H1 (cell line): ENCODE data around the gene EYA2. TPM values are rescaled to one million over a fixed set of nuclear protein-coding genes. Genes with fewer than 3 reads are reported as not detected.

ENCODE experiments used
- CTCF ChIA-PET: fragments of 300-600 bp; sonication (Branson Sonifier 250); formaldehyde crosslinking; loops from one replicate; lab custom pipeline; 2021; ENCODE audit not compliant: partially characterized antibody; lab: Charles Lee
- POLR2A ChIA-PET: fragments of 300-600 bp; sonication (Branson Sonifier 250); formaldehyde crosslinking; loops from one replicate; lab custom pipeline; 2021; ENCODE audit warnings: inconsistent platforms; ENCODE audit not compliant: partially characterized antibody; lab: Charles Lee
- DNase-seq, 2 experiments: peaks; one replicate each; pipeline versions ENCODE4 v3.0.0 to v3.0.0-alpha.2; 2010 to 2022; ENCODE audit warnings: low spot score in 2 of 2, low read depth in 1 of 2, mixed read lengths in 1 of 2
- FAIRE-seq: peaks from 2 replicates; lab custom pipeline; 2011; peaks lifted over from hg19 to GRCh38; lab: Jason Lieb, UNC
- H2AFZ ChIP-seq: 2 replicates; pipeline ENCODE4 v1.8.1; 2012; ENCODE audit warnings: low read length, inconsistent platforms
- H2AK5ac ChIP-seq: 2 replicates; pipeline ENCODE4 v1.6.1; 2013; ENCODE audit warnings: low read depth, low read length
- H2BK120ac ChIP-seq: replicated peaks from 2 replicates; pipeline ENCODE3; 2013; ENCODE audit warnings: low read depth, low read length, inconsistent platforms
- H2BK12ac ChIP-seq: 2 replicates; pipeline ENCODE4 v1.6.1; 2013; ENCODE audit warnings: low read depth, low read length
- H2BK15ac ChIP-seq: 2 replicates; pipeline ENCODE4 v1.6.1; 2013; ENCODE audit warnings: low read length
- H2BK20ac ChIP-seq: 2 replicates; pipeline ENCODE4 v1.6.1; 2013; ENCODE audit warnings: low read length
- H2BK5ac ChIP-seq: 2 replicates; pipeline ENCODE4 v1.6.1; 2013; ENCODE audit warnings: low read depth, low read length
- H3K14ac ChIP-seq: 2 replicates; pipeline ENCODE4 v1.6.1; 2013; ENCODE audit warnings: inconsistent platforms; ENCODE audit not compliant: insufficient read length
- H3K18ac ChIP-seq: 2 replicates; pipeline ENCODE4 v1.6.1; 2013; ENCODE audit warnings: low read length; ENCODE audit errors: extremely low read depth
- H3K23ac ChIP-seq: 2 replicates; pipeline ENCODE4 v1.6.1; 2013; ENCODE audit warnings: inconsistent platforms; ENCODE audit not compliant: insufficient read length
- H3K23me2 ChIP-seq: 2 replicates; pipeline ENCODE4 v1.6.1; 2013; ENCODE audit warnings: low read depth, low read length
- H3K27ac ChIP-seq: 2 replicates; pipeline ENCODE4 v1.6.1; 2011; ENCODE audit warnings: low read depth, low read length, inconsistent platforms
- H3K27me3 ChIP-seq, 4 experiments: replicated peaks in 1 of 4; 1 replicate in 1 of 4; 2 replicates in 3 of 4; pipeline versions ENCODE4 v1.6.1 to v1.8.1; 2011 to 2013; ENCODE audit warnings: low read length in 3 of 4, mild to moderate bottlenecking in 3 of 4, inconsistent platforms in 2 of 4, mixed read lengths in 2 of 4, moderate library complexity in 1 of 4; ENCODE audit not compliant: control insufficient read depth in 3 of 4, insufficient read depth in 3 of 4; ENCODE audit errors: extremely low read depth in 1 of 4
- H3K36me3 ChIP-seq, 4 experiments: 2 replicates each; pipeline versions ENCODE4 v1.6.1 to v1.8.1; 2011 to 2013; ENCODE audit warnings: mild to moderate bottlenecking in 4 of 4, low read length in 3 of 4, moderate library complexity in 2 of 4, control low read depth in 1 of 4, inconsistent platforms in 1 of 4; ENCODE audit not compliant: insufficient read depth in 4 of 4, control insufficient read depth in 2 of 4
- H3K4ac ChIP-seq: replicated peaks from 2 replicates; pipeline ENCODE3; 2013; ENCODE audit warnings: low read length, low read depth, mixed read lengths, inconsistent platforms; ENCODE audit not compliant: insufficient read length
- H3K4me1 ChIP-seq, 4 experiments: replicated peaks in 1 of 4; 1 replicate in 1 of 4; 2 replicates in 3 of 4; pipeline versions ENCODE4 v1.6.1 to v1.8.1; 2011 to 2013; ENCODE audit warnings: low read length in 3 of 4, inconsistent platforms in 2 of 4, mixed read lengths in 1 of 4; ENCODE audit not compliant: insufficient read depth in 4 of 4, control insufficient read depth in 3 of 4
- H3K4me2 ChIP-seq, 2 experiments: 2 replicates each; pipeline versions ENCODE4 v1.6.1 to v1.8.1; 2011 to 2013; ENCODE audit warnings: low read depth in 2 of 2, low read length in 2 of 2, control low read depth in 1 of 2, inconsistent platforms in 1 of 2, mild to moderate bottlenecking in 1 of 2; ENCODE audit not compliant: insufficient read depth in 1 of 2
- H3K4me3 ChIP-seq, 4 experiments: fragments of 200-600, 300-600 bp in 1 of 4; sonication (generic), shearing (Covaris generic), sonication (Bioruptor Twin) in 1 of 4; 2 replicates each; pipeline versions ENCODE4 v1.5.1 to v1.8.1; 2011 to 2016; ENCODE audit warnings: low read length in 4 of 4, low read depth in 3 of 4, control low read depth in 2 of 4, inconsistent platforms in 2 of 4, mild to moderate bottlenecking in 2 of 4, mixed read lengths in 1 of 4, moderate library complexity in 1 of 4; ENCODE audit not compliant: insufficient read depth in 2 of 4; ENCODE audit errors: extremely low read depth in 1 of 4
- H3K56ac ChIP-seq: replicated peaks from 2 replicates; pipeline ENCODE3; 2013; ENCODE audit warnings: low read depth, mild to moderate bottlenecking, mixed read lengths, low read length, inconsistent platforms; ENCODE audit not compliant: insufficient read length
- H3K79me1 ChIP-seq: 2 replicates; pipeline ENCODE4 v1.6.1; 2013; ENCODE audit warnings: low read depth, low read length, control low read depth
- H3K79me2 ChIP-seq, 2 experiments: 2 replicates each; pipeline versions ENCODE4 v1.6.1 to v1.8.1; 2012 to 2013; ENCODE audit warnings: low read length in 2 of 2, mild to moderate bottlenecking in 2 of 2, inconsistent platforms in 1 of 2; ENCODE audit not compliant: insufficient read depth in 2 of 2, control insufficient read depth in 1 of 2
- H3K9ac ChIP-seq, 4 experiments: replicated peaks in 1 of 4; 1 replicate in 1 of 4; 2 replicates in 3 of 4; pipeline versions ENCODE4 v1.6.1 to v1.8.1; 2011 to 2013; ENCODE audit warnings: low read depth in 3 of 4, low read length in 3 of 4, control low read depth in 2 of 4, mild to moderate bottlenecking in 2 of 4, moderate library complexity in 2 of 4, inconsistent platforms in 1 of 4; ENCODE audit errors: extremely low read depth in 1 of 4
- H3K9me3 ChIP-seq, 2 experiments: 2 replicates each; pipeline versions ENCODE4 v1.6.1 to v1.8.1; 2012 to 2013; ENCODE audit warnings: mild to moderate bottlenecking in 2 of 2, moderate library complexity in 2 of 2, control low read depth in 1 of 2, inconsistent platforms in 1 of 2, low read depth in 1 of 2, low read length in 1 of 2, mixed read lengths in 1 of 2; ENCODE audit not compliant: insufficient read depth in 2 of 2
- H4K20me1 ChIP-seq, 2 experiments: replicated peaks in 1 of 2; 2 replicates each; pipeline versions ENCODE3 to v1.8.1; 2011 to 2013; ENCODE audit warnings: inconsistent platforms in 2 of 2, low read length in 2 of 2, mild to moderate bottlenecking in 1 of 2; ENCODE audit not compliant: insufficient read depth in 2 of 2, control insufficient read depth in 1 of 2
- H4K5ac ChIP-seq: 2 replicates; pipeline ENCODE4 v1.6.1; 2013; ENCODE audit warnings: low read length, low read depth, mixed read lengths, inconsistent platforms; ENCODE audit not compliant: insufficient read length
- H4K8ac ChIP-seq: 2 replicates; pipeline ENCODE4 v1.8.0; 2013; ENCODE audit warnings: mild to moderate bottlenecking, moderate library complexity, low read length, inconsistent platforms; ENCODE audit not compliant: insufficient read depth; ENCODE audit errors: extremely low read depth
- H4K91ac ChIP-seq: replicated peaks from 2 replicates; pipeline ENCODE3; 2013; ENCODE audit warnings: low read length, mixed read lengths, inconsistent platforms; ENCODE audit not compliant: insufficient read length
- ATF3 ChIP-seq: IDR thresholded peaks from 2 replicates; pipeline ENCODE4 v1.6.1; 2011; ENCODE audit warnings: low read depth, mild to moderate bottlenecking, low read length; ENCODE audit not compliant: insufficient read depth
- CBX8 ChIP-seq: fragments of 300-800, 300-1000 bp; sonication (generic); IDR thresholded peaks from 2 replicates; pipeline ENCODE4 v1.7.1; 2016; ENCODE audit warnings: low read depth, low read length, borderline replicate concordance
- CTBP2 ChIP-seq: IDR thresholded peaks from 2 replicates; pipeline ENCODE4 v1.7.0; 2011; ENCODE audit warnings: borderline replicate concordance, mild to moderate bottlenecking, moderate library complexity, mixed read lengths, low read length; ENCODE audit not compliant: insufficient read depth, insufficient read length
- GTF2F1 ChIP-seq: IDR thresholded peaks from 2 replicates; pipeline ENCODE4 v1.6.1; 2012; ENCODE audit warnings: low read depth, low read length, improper control_type of control experiment, borderline replicate concordance
- JUND ChIP-seq: IDR thresholded peaks from 2 replicates; pipeline ENCODE4 v1.6.1; 2011; ENCODE audit warnings: mild to moderate bottlenecking, improper control_type of control experiment, low read length
- RFX5 ChIP-seq: IDR thresholded peaks from 2 replicates; pipeline ENCODE4 v1.6.1; 2011; ENCODE audit warnings: low read depth, low read length, improper control_type of control experiment, borderline replicate concordance
- WGBS, 2 experiments: shearing (Covaris generic) in 1 of 2; methylation state at CpG; one replicate each; pipeline versions ENCODE4 v1.1.6 to v1.1.7; 2013 to 2015; ENCODE audit warnings: low lambda C conversion rate in 2 of 2, mixed read lengths in 2 of 2, inconsistent platforms in 1 of 2, low coverage in 1 of 2, missing lambda C conversion rate in 1 of 2; ENCODE audit not compliant: insufficient replicate concordance in 2 of 2, insufficient coverage in 1 of 2, insufficient read length in 1 of 2; ENCODE audit errors: extremely low coverage in 1 of 2, missing lambda C conversion rate in 1 of 2; 5-methylcytosine and 5-hydroxymethylcytosine counted together
- polyA plus RNA-seq, 7 experiments: library from polyadenylated mRNA; depleted of rRNA in 3 of 7; stranded (reverse) in 5 of 7; unstranded in 2 of 7; fragments of >200 nt in 5 of 7; fragments of 200-250 nt in 2 of 7; gene quantifications; 1 replicate in 5 of 7; 2 replicates in 1 of 7; 4 replicates in 1 of 7; pipeline versions ENCODE4 v1.2.1 to v1.2.3, GENCODE V29; 2011 to 2013; ENCODE audit warnings: missing spikeins in 2 of 7, mixed read lengths in 2 of 7
- total RNA-seq: library from RNA; stranded (reverse); fragmentation: NEBNext Ultra II Directional; extraction: Animal tissue kit (Norgen Biotek cat#: 25700); gene quantifications from 2 replicates; pipeline ENCODE4 v1.2.1, GENCODE V29; 2021

The EYA2 gene
- total and polyA plus RNA-seq, 2 of the 8 experiments (the other 6 are each of a cell fraction or from before 2014, with no cell fraction given): 1.6 to 1.7 TPM

GRCh38 chr20:47055699-47056369 is 161.2 kb downstream of the EYA2 start:
- no peak overlapping the region for H3K9ac ChIP-seq
- no peak for DNase-seq
- no peak overlapping the region for H3K4ac ChIP-seq
- H2BK20ac ChIP-seq: no peak overlapping the region
- no peak overlapping the region for H3K23ac ChIP-seq
- no peak overlapping the region for H2AFZ ChIP-seq
- no peak overlapping the region for H3K14ac ChIP-seq
- no peak overlapping the region for H2BK5ac ChIP-seq
- H2BK15ac ChIP-seq: no peak overlapping the region
- no peaks in the 10 kb centered on the region for H3K36me3 ChIP-seq
- no peak overlapping the region for H4K91ac ChIP-seq
- FAIRE-seq: no peak
- H3K79me2 ChIP-seq: no peaks in the 10 kb centered on the region
- no peaks in the 10 kb centered on the region for H3K23me2 ChIP-seq
- H3K4me2 ChIP-seq: no peak overlapping the region
- H3K9me3 ChIP-seq: no peaks in the 10 kb centered on the region
- ChIA-PET POLR2A (no interaction called here), CTCF (interaction anchor here (0.7 to 1.6 kb wide), 2 partner anchors 12 to 1463 kb away, joined by 3 to 4 read pairs; no protein-coding TSS in a partner anchor)
- no peak overlapping the region for H3K18ac ChIP-seq
- H3K4me1 ChIP-seq: no peaks in the 10 kb centered on the region
- no peak overlapping the region for H4K8ac ChIP-seq
- H4K5ac ChIP-seq: no peak overlapping the region
- no peak overlapping the region for H2BK12ac ChIP-seq
- no peak overlapping the region for H2AK5ac ChIP-seq
- H2BK120ac ChIP-seq: no peak overlapping the region
- no peaks in the 10 kb centered on the region for H4K20me1 ChIP-seq
- 90% methylated on average over 13 of the region's 13 CpGs; no CpG with 5 or more reads in 1 of the 2 experiments for WGBS, 2 experiments
- H3K27ac ChIP-seq: no peak overlapping the region
- H3K79me1 ChIP-seq: no peaks in the 10 kb centered on the region
- H3K4me3 ChIP-seq: no peak overlapping the region
- no peak overlapping the region for H3K56ac ChIP-seq
- H3K27me3 ChIP-seq: no peaks in the 10 kb centered on the region
- TF ChIP-seq CBX8: no peak
- TF ChIP-seq CTBP2: no peak
- no peak for TF ChIP-seq ATF3
- no peak for TF ChIP-seq GTF2F1
- no peak for TF ChIP-seq JUND
- no peak for TF ChIP-seq RFX5
